NCI-H2227 treated with DMSO at 0.1 percent for 48 hours (cell line): Measurements from ENCODE around the gene MYBPC1.
"Not testable (repeated sequence)": the region's sequence is repeated elsewhere in the genome, so short reads cannot be mapped to it uniquely, and the experiment has no call there.

Source experiments
- DNase-seq: peaks from one replicate; lab custom pipeline; 2025; lab: John Stamatoyannopoulos, UW

Gene MYBPC1

DNA sequence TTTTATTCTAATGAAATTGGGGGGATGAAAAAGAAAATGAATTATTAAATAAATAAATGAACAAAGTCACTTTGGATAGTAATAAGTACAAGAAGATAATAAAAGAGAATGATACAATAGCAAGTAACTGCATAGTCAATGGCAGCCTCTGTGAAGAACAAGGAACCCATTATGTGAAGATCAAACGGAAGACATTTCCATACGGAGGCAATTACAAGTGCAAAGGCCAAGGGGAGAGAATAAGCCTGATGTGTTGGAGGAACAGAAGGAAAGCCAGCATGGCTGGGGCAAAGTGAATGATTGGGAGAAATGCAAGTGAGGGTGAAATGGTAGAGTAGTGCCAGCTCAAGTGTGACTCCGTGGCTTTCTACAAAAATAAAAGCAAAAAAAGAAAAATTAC lies 58.7 kb downstream of the MYBPC1 start:
- no peak for DNase-seq

DNA sequence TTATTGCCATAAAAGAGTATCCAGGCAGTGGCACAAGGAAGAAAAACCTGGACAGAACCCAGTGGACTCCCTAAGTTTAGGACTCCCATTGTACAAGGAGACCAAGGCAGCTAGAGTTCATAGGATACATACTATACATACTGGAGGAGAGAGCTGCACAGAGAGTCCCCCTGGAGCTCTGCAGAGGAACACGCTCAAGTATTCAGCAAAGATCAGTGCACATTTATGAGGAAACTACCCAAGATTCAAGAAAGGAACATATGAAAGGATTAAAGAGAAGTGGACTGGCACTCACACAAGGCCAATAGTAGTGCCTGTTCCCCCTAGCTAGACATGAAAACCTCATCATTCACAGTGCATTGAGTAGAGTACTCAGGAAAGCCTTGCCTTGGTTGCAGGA lies 59.7 kb downstream of the MYBPC1 start:
- no peak for DNase-seq

DNA sequence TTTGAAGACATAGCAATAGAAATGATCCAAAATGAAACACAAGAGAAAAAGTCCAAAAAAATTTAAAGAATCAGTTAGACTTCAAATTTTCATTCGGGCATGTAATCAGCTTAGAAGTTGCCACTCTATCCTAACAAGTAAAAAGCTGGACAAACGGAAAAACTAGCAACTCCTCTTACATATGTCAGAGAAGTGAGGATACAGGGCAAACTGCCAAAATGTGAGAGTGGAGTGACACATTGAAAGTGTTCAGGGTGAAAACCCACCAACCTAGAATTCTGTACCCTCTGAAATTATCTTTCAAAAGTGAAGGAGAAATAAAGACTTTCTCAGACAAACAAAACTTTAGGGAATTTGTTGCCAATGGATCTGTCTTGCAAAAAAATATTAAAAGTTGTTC lies 60.6 kb downstream of the MYBPC1 start:
- no peak for DNase-seq

DNA sequence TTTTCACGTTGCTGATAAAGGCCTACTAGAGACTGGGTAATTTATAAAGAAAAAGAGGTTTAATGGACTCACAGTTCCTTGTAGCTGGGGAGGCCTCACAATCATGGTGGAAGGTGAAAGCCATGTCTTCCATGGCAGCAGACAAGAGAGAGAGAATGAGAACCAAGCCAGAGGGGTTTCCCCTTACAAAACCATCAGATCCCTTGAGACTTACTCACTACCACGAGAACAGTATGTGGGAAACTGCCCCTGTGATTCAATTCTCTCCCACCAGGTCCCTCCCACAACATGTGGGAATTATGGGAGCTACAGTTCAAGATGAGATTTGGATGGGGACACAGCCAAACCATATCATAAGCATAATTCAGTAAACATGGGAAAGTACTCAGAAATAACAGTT lies 65.9 kb downstream of the MYBPC1 start:
- DNase-seq = not testable (repeated sequence)

DNA sequence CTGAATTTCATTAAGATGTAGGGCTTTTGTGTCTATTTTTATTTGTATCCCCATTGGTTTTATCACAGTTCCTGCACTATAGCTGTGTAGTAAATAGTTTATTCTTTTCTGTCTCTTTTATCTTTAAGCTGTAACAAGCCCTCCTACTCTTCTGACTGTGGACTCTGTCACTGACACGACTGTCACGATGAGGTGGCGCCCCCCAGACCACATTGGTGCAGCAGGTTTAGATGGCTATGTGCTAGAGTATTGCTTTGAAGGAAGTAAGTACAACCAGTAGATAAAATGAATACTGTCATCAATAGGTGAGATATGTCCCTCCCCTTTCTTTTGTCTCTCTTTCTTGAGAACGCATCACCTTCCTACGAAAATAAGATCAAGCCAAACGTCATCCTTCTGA lies 68.5 kb downstream of the MYBPC1 start:
- DNase-seq = no peak

DNA sequence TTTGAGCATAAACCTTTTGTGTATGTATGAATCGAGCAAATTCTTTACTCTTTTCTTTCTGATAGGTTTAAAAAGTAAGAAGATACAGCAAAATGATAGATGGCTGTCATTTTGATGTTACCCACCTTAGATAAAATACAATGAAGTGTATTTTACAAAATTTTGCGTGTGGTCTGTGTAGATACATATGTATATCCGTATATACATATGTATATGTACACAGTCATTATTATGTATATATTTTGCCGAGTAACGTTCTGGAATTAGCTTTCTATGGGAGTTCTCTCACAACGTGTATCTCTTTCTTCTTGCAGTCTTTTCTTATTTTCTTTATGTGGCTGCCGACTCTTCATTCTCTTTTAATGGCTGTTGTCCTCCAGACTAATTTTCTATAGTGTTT lies 70.2 kb downstream of the MYBPC1 start:
- DNase-seq = no peak

DNA sequence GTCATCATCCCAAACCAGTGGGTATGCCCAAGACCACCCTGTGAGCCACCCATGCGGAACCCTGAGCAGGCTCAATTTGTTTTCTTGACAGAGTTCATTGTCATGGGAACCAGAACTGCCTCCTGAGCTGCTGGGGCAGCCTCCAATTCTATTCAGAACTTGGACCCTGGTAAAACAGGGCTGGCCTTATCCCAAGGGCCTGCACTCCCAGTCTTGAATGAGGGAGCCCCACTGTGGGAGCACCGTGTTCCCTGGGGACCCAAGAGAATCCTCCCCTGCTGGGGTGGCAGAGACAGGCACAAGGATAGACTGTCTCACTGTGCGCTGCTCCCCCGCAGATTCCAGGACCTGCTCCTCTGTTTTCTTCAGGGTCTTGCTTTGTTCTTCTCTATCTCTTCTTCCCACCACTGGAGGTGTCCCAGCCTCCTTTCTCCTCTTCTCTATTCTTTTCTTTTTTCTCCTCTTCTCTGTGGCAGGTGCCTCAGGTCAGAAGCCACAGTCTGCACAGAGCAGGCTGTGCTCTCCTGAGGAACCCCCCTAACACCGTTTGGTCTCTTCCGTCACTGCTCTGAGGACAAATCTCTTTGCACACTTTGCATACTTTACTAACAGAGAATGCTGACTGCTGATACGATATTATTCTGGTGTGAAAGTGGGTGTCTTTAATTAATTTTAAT lies 71.4 kb downstream of the MYBPC1 start:
- DNase-seq = no peak

DNA sequence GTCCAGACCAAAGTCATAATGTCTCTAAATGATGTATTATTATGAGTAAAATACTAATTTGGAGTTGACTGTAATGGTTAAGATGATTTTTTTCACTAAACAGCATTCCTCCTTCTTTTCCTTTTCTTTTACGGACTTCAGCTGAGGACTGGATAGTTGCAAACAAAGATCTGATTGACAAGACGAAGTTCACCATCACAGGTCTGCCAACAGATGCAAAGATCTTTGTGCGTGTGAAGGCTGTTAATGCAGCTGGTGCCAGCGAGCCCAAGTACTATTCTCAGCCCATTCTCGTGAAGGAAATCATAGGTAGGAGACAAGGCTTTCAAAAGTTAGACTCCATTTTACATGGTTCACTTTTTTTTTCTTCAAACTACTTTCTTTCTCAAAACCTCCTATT lies 72.8 kb downstream of the MYBPC1 start:
- DNase-seq = no peak

DNA sequence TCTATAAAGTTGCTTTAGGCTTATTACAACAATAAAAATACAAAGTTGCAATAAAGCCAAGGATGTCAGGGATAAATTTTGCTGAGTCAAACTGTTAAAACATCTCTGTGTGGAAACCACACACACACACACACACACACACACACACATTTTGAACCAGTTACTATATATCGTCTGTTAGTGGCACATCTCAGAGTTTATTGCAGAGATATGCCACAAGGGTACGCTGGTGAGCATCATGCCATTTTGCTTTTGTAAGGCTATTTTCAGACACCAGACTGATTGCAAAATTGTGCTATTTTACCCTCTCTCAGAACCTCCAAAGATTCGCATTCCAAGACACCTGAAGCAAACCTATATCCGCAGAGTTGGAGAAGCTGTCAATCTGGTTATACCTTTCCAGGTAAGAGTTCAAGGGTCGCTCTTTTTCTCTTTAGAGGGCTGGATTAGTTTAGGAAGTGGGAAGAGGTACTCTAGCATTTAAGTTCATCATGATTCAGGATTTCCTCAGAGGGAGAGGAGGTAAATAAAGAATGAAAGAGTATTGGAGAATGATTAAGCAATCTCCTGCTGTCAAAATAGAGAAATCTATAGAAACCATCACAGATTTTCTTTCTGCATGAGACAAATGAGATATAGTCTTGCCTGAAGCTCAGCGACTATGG lies 75.4 kb downstream of the MYBPC1 start:
- no peak for DNase-seq

DNA sequence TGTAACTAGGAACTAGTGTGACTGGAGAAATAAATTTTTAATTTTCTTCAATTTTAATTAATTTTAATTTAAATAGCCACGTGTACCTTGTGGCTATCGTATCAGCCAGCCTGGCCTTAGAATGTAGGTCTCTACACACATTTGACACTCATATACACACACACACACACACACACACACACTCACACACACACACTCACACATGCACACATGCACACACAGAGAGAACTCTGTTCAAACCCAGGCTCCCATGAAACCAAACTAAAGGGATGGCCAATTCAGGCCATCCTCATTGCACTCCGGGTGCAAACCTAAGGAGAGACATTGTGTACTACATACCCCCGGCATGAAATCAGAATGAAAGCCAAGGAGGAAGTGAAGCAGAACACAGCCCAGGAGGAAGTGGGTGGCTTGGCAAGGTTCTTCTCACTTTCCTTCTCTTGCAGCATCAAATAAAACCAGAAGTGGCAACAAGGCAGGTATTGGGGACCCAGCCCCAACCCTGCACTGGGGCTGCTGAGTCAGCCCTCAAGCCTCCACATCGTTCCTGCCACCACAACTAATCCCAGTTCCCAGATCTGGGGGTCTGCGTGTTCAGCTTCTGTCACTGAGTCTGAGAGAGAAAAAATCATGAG lies 76.5 kb downstream of the MYBPC1 start:
- DNase-seq = no peak

DNA sequence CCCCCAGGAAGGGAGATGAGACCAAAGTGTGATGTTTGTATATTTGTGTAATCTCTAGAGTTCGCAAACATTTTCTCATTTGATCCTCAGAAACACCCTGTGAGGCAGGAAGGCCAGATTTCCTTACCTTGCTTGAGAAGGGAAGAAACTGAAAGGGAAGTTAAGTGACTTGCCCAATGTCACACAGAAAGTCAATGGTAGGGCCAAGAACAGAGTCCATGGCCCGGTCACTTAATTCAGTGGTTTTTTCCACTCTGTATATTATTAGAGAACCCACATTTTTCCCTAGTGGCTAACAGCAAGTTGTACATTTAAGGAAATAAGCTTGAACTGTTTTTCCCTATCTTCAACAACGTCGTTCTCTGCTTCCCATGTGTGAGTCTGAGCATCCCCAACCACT lies 77.1 kb downstream of the MYBPC1 start:
- DNase-seq = no peak

DNA sequence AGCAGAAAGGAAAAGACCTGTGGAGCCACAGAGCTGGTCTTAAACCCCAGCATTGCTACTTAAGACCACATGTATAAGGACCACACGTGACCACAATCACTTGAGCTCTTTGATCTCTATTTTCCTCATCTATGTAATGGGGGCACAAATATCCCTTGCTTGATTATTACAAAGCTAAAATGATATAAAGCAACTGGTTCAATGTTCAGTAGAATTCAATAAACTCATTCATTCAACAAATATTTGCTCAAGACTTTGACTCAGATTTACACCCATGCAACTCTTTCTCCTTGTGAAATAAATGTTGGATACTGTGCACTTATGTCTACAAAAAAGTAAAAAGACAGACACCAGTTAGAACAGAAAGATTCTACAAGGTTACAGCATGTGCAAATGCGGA lies 80.8 kb downstream of the MYBPC1 start:
- DNase-seq = no peak

DNA sequence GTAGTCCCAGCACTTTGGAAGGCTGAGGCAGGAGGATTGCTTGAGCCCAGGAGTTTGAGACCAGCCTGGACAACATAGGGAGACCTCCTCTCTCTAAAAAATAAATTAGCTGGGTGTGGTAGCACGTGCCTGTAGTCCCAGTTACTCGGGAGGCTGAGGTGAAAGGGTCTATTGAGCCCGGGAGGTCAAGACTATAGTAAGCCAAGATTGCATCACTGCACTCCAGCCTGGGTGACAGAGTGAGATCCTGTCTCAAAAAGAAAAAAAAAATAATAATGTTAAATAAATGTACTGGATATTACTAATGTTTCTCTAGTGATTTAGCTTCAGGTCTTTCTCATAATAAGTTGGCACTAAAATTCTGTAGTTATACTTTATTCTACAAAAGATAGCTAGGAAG lies 81.7 kb downstream of the MYBPC1 start:
- DNase-seq = not testable (repeated sequence)

DNA sequence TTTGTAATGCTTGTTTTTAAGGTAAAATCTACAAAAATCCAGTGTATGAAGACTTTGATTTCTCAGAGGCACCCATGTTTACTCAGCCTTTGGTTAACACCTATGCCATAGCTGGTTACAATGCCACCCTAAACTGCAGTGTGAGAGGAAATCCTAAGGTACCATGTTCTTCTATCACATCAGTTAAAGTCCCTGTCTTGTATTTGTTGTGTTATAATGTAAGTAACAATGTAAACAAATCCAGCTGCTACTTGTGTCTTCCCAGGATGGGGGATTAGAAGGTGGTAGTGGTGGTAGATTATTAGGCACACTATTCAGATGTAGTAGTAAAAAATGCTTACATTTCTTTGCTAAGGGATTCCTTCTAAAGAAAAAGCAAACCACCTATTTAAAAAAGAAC lies 83.3 kb downstream of the MYBPC1 start:
- DNase-seq = no peak

DNA sequence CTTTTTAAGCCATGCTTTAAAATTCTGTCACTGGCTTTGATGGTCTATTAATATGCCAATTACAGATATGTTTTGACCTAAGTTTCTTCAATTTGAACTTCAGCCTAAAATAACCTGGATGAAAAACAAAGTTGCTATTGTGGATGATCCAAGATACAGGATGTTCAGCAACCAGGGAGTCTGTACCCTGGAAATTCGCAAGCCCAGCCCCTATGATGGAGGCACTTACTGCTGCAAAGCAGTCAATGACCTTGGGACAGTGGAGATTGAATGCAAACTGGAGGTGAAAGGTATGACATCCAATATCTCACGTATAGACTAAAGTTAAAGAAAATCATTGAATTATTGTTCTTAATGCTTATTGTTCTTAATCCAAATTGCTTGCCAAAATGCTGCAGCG lies 85.5 kb downstream of the MYBPC1 start:
- DNase-seq = no peak

DNA sequence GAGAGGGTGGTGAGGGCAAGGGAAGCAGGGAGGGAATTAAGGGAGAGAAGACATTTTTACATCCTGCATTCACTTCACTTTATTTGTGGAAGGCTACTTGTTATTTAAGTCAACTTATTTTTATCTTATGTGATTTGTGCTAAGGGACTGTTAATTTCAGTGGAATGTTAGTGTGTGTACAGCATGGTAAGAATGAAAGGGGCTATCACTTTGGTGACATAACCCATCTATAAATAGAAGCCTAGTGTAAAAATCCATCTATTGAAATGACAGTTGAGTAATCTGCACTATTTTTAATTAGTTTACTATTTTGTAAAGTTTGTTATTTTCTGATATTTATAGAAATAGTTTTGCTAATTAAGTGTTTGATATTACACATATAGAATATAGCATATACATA lies 85.9 kb downstream of the MYBPC1 start:
- DNase-seq = no peak

DNA sequence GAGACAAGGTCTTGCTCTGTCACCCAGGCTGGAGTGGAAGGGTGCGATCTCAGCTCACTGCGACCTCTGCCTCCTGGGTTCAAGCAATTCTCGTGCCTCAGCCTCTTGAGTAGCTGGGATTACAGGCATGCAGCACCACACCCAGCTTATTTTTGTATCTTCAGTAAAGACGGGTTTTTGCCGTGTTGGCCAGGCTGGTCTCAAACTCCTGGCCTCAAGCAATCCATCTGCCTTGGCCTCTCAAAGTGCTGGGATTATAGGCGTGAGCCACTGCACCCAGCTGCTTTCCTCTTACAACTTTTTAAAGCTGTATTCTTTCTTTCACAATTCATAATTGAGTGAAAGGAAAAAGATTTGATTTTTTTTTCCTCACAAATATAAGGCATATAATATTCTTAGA lies 86.9 kb downstream of the MYBPC1 start:
- DNase-seq = not testable (repeated sequence)

DNA sequence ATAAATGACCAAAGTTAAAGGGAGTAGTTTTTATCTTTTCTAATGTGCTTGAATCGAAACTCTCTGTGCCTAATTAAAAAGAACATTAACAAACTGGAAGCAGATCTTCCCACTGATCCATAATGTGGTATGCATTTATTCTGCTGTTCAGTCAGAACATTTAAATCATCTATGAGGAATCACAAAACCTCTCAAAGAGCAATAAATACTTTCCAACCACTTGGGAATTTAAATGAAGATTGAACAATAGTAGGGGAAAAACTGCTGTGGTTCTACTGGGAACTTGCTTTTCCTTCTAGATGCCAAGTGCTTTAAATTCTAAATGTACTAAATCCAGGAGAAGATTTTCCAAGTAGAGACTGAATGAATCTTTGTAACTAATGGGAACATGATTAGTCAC lies 90.3 kb downstream of the MYBPC1 start:
- DNase-seq = no peak

DNA sequence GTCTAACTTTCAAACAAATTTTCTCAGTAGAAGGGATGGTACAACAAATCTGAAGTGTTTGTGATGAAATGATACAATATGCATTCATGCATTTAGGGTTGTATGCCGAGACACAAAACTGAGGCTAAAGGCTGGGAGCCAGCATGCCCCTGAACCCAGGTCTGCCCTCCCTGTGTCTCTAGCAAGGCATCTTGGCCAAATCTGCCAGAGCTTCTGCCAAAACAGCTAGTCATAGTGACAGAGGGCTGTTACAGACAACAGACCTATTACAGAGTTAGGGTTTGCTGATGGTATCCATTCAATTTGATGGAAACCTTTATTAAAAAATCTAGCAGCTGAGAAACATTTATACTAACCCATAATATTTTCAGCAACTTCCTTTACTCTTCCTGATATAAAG lies 91.4 kb downstream of the MYBPC1 start:
- DNase-seq = no peak

DNA sequence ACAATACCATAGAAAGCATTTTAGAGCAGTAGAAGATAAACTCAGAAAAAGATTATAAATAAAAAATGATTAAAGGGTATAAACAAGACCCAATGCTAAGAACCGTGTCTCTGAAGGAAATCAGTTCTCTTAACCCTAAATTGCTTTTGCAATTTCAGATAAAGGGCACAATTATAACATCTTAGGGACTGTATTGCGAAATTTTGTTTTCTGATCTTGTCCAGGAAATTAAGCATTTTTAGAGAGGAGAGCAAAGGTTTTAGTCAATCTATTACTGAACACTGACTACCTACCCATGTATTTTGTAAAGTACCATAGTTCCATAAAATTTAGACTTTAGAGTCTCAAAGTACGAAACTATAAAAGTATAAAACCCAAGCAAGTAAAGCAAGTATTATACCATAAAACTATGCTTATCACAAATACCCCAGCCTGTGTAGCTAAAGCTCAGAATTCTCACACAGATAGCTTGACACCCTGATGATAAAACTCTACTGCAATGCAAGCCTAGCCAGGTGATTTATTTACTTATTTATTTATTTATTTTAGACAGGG lies 95.8 kb downstream of the MYBPC1 start:
- no peak for DNase-seq

DNA sequence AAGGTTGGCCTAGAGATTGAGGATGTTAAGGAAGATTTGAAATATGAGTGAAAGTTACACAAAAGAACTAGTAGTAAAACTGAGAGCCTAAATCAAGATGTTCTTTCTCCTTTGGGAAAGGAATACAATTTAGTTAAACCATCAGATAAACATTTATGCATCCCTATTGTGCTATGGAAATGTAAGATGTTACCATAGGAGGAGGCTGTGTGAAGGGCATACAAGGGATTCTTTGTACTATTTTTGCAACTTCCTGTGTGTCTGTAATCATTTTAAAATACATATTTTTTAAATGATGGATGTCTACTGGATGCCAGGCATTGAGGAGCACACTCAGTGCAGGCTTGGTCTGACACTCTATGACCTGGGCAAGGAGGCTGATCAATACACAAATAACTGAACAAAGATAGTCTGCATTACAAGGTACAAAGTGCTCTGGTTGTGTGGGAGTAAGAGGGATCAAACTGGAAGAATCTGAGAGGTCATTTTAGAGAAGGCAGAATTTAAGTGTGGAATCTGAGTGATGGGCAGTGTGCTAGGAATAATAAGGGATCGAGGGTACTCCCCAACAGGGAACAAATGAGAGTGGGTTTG lies 96.8 kb downstream of the MYBPC1 start:
- no peak for DNase-seq

DNA sequence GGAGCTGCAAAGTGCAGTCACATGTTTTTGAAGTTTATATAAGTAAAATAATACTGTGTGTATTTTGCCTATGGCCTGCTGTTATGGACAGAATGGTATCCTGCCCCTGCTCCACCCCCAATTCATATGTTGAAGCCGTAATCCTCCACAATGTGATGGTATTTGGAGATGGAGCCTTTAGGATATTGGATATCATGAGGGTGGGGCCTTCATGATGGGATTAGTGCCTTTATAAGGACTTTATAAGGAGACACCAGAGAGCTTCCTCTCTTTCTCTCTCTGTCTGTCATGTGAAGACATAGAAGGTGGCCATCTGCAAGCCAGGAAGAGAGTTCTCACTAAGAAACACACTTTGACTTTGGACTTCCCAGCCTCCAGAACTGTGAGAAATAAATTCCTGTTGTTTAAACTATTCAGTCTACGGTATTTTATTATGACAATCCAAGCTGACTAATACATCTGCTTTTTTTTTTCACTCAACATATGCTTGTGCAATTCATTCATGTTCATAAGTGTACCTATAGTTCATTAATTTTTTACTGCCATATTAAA lies 99.6 kb downstream of the MYBPC1 start:
- DNase-seq = no peak

DNA sequence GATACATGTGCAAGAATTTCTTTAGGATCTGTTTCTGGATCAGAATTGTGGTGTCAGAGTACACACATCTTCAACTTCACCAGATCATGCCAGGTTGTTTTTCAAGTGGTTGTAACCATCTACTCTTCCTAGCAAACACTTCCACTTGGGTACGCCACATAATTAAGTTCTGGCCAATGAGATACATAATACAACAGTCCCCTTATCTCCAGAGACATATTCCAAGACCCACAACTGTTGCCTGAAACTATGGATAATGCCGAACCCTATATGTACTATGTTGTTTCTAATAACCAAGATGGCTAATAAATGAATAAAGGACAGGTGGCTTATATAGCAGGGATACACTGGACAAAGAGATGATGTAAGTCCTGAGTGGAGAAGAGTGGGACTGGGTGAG lies 100.2 kb downstream of the MYBPC1 start:
- no peak for DNase-seq
